IPS DF 4.7 (cell line): ENCODE data around the gene CDC42EP2.

Source experiments
- DNase-seq: peaks from one replicate; pipeline ENCODE4 v3.0.0-alpha.2; 2013; ENCODE audit warnings: low spot score; ENCODE audit errors: extremely low read depth

CDC42EP2 gene

DNA sequence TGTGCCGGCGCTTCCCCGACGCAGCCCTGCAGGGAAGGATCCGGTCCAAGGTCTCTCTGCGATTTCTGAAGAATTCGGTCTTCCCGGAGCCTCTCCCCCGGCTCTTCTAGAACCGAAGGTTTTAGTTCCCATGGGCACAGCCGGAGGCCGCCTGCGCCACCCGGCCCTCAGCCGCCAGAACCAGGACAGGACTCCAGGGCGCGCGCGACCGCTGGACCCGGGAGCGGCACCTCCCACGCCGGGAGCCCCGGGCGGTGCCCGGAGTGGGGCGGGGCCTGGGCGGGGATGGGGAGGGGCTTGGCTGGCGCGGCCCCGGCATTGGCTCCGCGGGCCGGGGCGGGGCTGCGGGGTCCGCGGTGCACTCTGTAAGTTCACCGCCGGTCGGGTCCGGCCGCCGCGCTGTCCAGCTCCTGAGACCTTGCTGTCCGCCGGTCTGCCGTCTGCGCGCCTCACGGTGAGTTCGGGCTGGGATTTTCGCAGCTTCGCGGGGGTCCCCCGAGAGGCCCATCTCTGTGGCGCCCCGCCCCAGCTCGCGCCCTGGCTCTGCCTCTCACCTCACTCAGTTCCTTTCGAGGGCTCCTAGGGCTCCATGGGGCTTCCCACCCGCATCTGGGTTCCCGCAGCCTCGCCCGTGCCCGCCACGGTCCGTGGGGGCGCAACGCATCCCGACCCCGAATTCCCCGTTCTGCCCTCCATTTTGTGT is at the start of gene CDC42EP2:
Gene CDC42EP2 (plus strand): TSS at position 366 of the 703 bp plus-strand sequence. CDS start 6,033 bp downstream, outside the sequence.
- no peak for DNase-seq

GRCh38 chr11:65266210-65266609 is 48.5 kb upstream of the CDC42EP2 start:
- no peak for DNase-seq

DNA sequence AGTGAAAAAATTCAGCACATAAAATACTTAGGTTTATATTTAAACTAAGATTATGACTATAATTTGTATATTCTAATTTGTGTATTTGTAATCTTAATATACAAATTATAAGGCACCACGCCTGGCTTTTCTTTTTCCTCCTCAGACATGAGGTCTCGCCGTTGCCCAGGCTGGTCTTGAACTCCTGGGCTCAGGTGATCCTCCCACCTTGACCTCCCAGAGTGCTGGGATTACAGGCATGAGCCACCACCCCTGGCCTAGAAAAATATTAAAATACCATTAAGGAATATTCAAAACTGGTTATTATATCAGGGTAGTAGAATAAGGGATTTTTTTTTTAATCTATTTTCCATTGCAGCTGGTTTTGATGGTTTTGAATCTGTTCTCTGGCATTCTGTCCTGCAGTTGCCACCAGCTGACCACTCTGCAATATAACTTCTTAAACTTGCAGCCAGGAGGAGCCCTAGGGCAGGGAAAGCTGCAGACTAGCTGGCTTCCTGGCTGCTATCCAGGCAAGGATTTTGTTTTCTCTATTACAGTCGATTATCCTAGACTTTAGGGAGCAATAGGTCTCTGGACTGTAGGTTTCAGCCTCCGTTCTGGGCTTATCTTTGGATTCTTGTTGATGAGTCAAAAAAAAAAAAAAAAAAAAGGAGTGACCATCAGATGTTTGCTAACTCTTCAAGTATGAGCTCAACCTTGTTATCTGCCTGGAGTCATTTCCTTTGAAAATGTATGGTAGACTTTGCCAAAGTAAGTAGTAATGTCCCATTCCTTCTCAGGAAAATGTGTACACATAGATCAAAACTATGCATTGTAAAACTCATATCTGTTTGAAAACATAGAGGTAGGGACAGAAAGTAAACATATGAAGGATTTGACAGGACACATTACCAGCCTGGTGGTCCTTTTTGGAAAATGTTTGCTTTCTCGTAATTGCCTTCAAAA is 39.7 kb upstream of the CDC42EP2 start:
- no peak for DNase-seq

GRCh38 chr11:65275906-65276305 is 38.8 kb upstream of the CDC42EP2 start:
- no peak for DNase-seq

GRCh38 chr11:65277631-65278277 is 36.9 kb upstream of the CDC42EP2 start:
- no peak for DNase-seq

GRCh38 chr11:65278356-65278755 is 36.3 kb upstream of the CDC42EP2 start:
- DNase-seq = no peak

DNA sequence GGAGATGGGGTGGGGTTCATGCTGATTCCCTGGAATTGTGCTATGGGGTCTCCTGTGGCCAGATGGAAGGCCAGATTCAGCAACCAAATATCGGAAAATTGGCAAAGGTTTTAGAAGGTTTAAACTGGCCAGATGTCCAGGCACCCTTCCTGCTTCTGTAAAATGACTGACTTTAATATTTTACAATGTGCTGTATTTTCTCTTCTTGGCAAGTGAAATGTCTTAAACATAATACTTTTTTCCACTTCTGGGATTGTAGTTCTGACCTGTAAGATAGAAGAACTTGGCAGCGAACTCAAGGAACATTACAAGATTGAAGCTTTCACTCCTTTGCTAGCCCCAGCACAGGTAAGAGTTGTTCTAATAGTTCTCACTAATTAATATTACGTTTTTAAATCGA is 35.4 kb upstream of the CDC42EP2 start:
- DNase-seq = no peak

DNA sequence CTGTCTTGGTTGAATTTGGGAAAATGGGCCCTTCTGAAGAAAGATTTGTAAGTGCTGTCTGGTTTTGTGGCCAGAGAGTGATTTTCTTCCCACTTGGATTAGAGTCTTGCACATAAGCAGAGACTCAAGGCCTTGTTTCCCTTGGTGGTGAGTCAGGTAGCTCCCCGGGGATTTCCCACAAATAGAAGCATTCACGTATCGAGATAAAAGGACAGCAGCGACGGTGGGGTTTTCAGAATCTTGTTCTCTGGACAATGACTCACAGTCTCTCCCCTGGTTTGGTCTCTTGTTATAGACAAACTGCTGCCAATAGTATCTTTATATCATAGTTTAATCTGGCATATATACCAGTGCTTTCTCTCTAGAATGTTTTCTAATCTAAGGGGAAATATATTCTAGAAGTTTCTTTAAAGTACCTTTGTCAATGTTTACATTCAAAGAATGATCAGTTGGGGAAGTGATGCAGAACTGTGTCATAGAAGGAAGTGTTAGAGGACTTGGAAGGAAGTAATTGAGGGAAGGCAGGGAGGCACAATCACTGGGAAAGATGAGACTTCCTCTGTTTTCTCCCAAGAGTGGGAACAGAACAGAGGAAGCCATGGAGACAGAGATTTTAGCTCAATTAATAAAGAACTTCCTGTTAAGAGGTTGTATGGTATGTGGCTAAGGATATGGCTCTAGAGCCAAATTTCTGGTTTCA is 34.8 kb upstream of the CDC42EP2 start:
- DNase-seq = no peak

DNA sequence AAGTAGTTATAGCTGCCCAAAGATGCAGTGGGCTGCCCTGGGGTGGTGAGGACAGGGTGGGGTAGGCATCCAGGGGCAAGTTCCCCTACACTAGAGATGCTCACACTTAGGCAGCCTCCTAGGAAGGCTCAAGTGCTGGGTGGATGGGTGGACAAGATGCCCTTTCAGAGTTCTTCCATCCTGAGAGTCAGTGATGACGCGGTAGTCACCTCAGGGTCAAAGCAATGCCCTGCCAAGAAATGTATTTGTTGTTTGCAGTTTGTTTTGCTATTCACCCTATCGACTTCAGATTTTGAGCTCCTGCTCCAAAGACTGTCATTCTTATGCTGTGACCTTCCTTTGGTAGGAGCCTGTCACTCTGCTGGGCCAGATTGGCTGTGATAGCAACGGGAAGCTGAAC is 34.0 kb upstream of the CDC42EP2 start:
- DNase-seq = no peak

- no peak for DNase-seq
Observed at GRCh38 chr11:65286686-65287085, 28.0 kb upstream of the CDC42EP2 start.

DNA sequence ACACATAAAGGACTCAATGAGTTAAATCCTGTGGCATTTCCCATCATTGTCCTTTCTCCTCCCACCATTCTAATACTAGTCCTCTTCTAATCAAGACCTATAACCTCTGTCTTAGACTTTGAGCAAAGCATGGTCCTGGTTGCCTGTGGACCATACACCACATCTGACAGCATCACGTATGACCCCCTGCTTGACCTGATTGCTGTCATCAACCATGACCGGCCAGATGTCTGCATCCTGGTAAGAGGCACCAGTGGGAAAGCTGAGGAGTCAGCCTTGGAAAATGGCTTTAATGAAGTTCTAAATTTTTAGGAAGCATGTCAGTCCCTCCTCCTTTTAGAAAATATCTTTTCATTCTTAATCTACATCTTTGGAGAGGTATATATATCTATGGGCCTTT is 27.1 kb upstream of the CDC42EP2 start:
- DNase-seq = no peak

- no peak for DNase-seq
Observed at GRCh38 chr11:65288706-65289536, 25.7 kb upstream of the CDC42EP2 start.

- no peak for DNase-seq
Observed at GRCh38 chr11:65290448-65291165, 24.1 kb upstream of the CDC42EP2 start.

GRCh38 chr11:65291613-65292012 is 23.1 kb upstream of the CDC42EP2 start:
- no peak for DNase-seq

DNA sequence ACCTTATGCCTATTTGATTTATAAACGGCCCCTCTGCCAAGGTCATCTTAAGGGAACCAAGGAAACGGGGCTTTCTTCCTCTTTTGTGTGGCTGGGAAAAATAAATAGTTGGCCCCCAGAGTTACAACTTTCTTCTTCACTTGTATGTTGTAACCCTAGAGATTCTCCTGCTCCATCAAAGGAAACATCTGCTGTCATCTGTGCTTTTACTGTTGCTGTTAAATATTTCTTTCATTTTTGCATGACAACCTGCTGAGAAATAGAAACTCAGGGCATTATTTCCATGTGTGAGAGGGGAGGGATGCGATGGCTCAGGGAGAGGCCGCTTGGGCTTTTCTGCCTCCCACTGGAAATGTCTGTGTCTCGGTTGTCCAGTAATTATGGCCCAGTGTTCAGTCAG is 21.8 kb upstream of the CDC42EP2 start:
- no peak for DNase-seq

GRCh38 chr11:65293909-65294381 is 20.7 kb upstream of the CDC42EP2 start:
- no peak for DNase-seq

DNA sequence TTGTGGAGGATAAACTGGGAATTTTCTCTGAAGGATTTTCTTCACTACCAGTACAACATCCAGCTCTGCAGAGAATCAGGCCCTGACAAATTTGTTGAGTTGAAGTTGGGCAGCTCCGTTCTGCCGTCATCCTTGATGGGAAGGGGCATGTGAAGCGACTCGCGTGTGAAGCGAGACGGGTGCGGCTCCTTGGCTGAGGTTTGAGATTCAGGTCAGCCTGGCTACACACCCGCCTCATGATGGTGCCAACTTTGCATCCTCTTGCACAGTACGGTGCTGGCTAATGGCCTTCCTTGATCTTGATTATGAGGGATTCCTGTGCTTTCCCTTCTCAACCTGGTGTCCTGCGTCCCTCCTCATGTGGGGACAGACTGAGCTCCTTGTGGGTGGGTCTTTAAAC is 19.7 kb upstream of the CDC42EP2 start:
- no peak for DNase-seq

- DNase-seq = no peak
Observed at GRCh38 chr11:65295571-65296341, 18.9 kb upstream of the CDC42EP2 start.
